Ovary (tissue), 9 donors: Measurements from ENCODE around the gene CSMD2. TPM values are rescaled to one million over a fixed set of nuclear protein-coding genes. Genes with fewer than 3 reads are reported as not detected.
"Not testable (repeated sequence)": the region's sequence is repeated elsewhere in the genome, so short reads cannot be mapped to it uniquely, and the experiment has no call there.

Experiments
- DNase-seq, 5 donors: peaks; one replicate each; pipeline ENCODE4 v3.0.0-alpha.2; 2019 to 2020
- H3K27ac ChIP-seq, 2 donors: fragments of 200-600 bp; one replicate each; pipeline versions ENCODE4 v1.5.1 to v1.8.0; 2019 to 2022
- H3K27me3 ChIP-seq: fragments of 200-600 bp; one replicate; pipeline ENCODE4 v1.8.0; 2022
- H3K36me3 ChIP-seq: fragments of 200-600 bp; sonication (generic); one replicate; pipeline ENCODE4 v1.5.1; 2019
- H3K4me1 ChIP-seq: one replicate; pipeline ENCODE4 v1.8.1; 2013; ENCODE audit warnings: mild to moderate bottlenecking, moderate library complexity; ENCODE audit not compliant: insufficient read depth
- H3K4me3 ChIP-seq: fragments of 200-600 bp; sonication (generic); one replicate; pipeline ENCODE4 v1.5.1; 2017
- H3K9me3 ChIP-seq, 2 donors: fragments of 200-600 bp in 1 of 2; sonication (generic) in 1 of 2; one replicate each; pipeline versions ENCODE4 v1.5.1 to v1.8.1; 2013 to 2019; ENCODE audit warnings: mild to moderate bottlenecking in 1 of 2, moderate library complexity in 1 of 2
- EP300 ChIP-seq: sonication (generic); formaldehyde crosslinking; IDR thresholded peaks from one replicate; pipeline ENCODE4 v1.6.1; 2017; ENCODE audit warnings: antibody characterized with exemption
- POLR2A ChIP-seq: fragments of 450-650 bp; IDR thresholded peaks from one replicate; pipeline ENCODE4 v1.6.1; 2017; ENCODE audit warnings: antibody characterized with exemption, mild to moderate bottlenecking, moderate library complexity
- WGBS, 3 donors: extraction: QIAGEN DNeasy Blood & Tissue Kit in 1 of 3; methylation state at CpG; one replicate each; pipeline versions ENCODE4 v1.1.5 to v1.1.7; 2013 to 2017; 5-methylcytosine and 5-hydroxymethylcytosine counted together
- intact Hi-C, 4 donors: fragments of 100-400 bp; cut with DNase I; formaldehyde crosslinking; loops; one replicate each; pipeline versions ENCODE4 v1.11.0 to v1.15.1; 2022 to 2023
- polyA plus RNA-seq, 2 donors: library from polyadenylated mRNA; stranded (reverse); fragments of 200-250 nt in 1 of 2; fragments of 350-450 nt in 1 of 2; fragmentation: Illumina TruSeq in 1 of 2; extraction: RNeasy Lipid Tissue Mini Kit (QIAGEN cat#74804) in 1 of 2; gene quantifications; one replicate each; pipeline ENCODE4 v1.2.3, GENCODE V29; 2013 to 2014
- total RNA-seq, 7 donors: library from RNA; depleted of rRNA in 2 of 7; stranded (reverse); fragments of >200 nt in 2 of 7; fragmentation: NEBNext Ultra II Directional in 3 of 7; extraction: Animal tissue kit (Norgen Biotek cat#: 25700) in 3 of 7; gene quantifications; one replicate each; pipeline versions ENCODE4 v1.1.0 to v1.2.4, GENCODE V29; 2016 to 2023
- TF ChIP-seq, protein P1 (sequence below), 3 donors: fragments of 450-650 bp in 2 of 3; fragments of 200-600 bp in 1 of 3; IDR thresholded peaks; one replicate each; pipeline versions ENCODE4 v1.5.1 to v1.8.0; 2016 to 2022; ENCODE audit warnings: antibody characterized with exemption in 3 of 3, mild to moderate bottlenecking in 1 of 3
- donor health status: DM: no; HTN: no; CAD: no; lungs with moderate emphysema.
- donor health status: DM: no; HTN: no; CAD: no.
- donor health status: Bipolar disorder and iron deficiency.
- donor health status: DM: yes; HTN: yes; CAD: no.
- donor health status: DM: no; HTN: no; CAD: no.
- donor health status: DM: yes; HTN: yes; CAD: no.

The CSMD2 gene
- total and polyA plus RNA-seq, 9 donors = 0.04 to 1.6 (median 0.18) TPM; not detected in 3

DNA sequence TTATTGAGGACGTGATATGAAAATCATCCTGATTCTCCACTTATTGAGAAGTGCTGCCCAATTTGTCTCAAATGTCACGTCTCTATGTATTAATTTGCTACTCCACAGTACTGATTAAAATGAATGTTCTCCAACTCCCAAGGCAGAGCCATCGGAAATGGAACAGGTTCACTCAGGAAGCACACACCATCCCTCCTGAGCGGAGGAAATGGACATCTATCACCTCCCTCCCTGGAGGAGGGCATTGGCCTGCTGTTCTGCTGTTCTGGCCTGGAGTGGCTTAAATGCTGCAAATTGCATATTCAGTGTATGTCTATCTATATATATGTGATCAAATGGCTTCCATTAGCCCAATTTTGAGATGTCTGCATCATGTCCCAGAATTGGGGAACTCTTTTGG, 140.5 kb downstream of the CSMD2 start:
- TF ChIP-seq, protein P1, sequence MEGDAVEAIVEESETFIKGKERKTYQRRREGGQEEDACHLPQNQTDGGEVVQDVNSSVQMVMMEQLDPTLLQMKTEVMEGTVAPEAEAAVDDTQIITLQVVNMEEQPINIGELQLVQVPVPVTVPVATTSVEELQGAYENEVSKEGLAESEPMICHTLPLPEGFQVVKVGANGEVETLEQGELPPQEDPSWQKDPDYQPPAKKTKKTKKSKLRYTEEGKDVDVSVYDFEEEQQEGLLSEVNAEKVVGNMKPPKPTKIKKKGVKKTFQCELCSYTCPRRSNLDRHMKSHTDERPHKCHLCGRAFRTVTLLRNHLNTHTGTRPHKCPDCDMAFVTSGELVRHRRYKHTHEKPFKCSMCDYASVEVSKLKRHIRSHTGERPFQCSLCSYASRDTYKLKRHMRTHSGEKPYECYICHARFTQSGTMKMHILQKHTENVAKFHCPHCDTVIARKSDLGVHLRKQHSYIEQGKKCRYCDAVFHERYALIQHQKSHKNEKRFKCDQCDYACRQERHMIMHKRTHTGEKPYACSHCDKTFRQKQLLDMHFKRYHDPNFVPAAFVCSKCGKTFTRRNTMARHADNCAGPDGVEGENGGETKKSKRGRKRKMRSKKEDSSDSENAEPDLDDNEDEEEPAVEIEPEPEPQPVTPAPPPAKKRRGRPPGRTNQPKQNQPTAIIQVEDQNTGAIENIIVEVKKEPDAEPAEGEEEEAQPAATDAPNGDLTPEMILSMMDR (IDR thresholded peaks at IDR 0.05) = no peak
- Histone ChIP-seq H3K4me3 (no peak overlapping the region), H3K9me3 (no peaks in the 10 kb centered on the region), H3K27me3 (no peaks in the 10 kb centered on the region), H3K27ac (no peak overlapping the region), H3K36me3 (no peaks in the 10 kb centered on the region), H3K4me1 (no peaks in the 10 kb centered on the region)
- intact Hi-C loops = no loop called here
- no peak for DNase-seq
- 78 to 83% (median 78%) methylated on average over 4 of the region's 4 CpGs for WGBS, 3 donors

DNA sequence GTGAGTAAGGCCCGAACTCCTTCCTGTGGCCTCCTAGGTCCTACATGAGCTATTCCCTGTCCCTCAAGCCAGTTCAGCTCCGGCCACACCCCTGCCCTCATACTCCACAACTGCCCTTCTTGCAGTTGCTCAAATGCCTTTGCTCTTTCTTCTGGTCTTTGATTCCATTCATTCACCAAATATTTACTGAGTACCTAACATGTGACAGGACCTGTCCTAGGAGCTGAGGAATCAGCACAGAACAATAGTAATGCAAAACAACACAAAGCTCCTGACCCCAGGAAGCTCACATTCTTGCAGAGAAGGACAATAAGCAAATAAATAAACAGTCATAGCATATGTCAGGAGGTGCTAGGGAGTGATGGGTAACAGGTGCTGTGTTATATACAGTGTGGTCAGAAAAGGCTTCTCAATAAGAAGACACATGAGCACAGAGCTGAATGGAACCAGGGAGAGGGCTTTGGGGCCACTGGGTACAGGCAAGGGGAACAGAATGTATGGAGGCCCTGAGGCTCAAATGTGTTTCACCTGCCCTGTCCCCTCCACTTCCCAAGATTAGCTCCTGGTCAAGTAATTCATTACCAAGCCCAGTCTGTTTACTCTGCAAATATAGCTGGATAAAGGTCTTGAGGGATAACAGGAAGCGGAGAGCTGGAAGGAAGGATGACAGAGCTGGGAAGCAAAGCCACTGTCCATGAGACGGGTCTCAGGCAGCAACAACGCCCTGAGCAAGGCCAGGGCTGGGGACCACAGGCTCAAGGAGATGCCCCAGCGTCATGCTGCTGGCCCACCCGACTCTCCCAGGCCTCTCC, 145.1 kb downstream of the CSMD2 start:
- H3K4me3 ChIP-seq = no peak overlapping the region
- TF ChIP-seq, protein P1 (IDR thresholded peaks at IDR 0.05) = no peak
- TF ChIP-seq EP300 = no peak
- TF ChIP-seq POLR2A = no peak
- H3K4me1 ChIP-seq = no peaks in the 10 kb centered on the region
- intact Hi-C loops = no loop called here
- no peaks in the 10 kb centered on the region for H3K9me3 ChIP-seq
- H3K27ac ChIP-seq = no peak overlapping the region
- H3K27me3 ChIP-seq = no peaks in the 10 kb centered on the region
- H3K36me3 ChIP-seq = no peaks in the 10 kb centered on the region
- no peak for DNase-seq
- WGBS, 3 donors = 69 to 75% (median 75%) methylated on average over 7 of the region's 7 CpGs

DNA sequence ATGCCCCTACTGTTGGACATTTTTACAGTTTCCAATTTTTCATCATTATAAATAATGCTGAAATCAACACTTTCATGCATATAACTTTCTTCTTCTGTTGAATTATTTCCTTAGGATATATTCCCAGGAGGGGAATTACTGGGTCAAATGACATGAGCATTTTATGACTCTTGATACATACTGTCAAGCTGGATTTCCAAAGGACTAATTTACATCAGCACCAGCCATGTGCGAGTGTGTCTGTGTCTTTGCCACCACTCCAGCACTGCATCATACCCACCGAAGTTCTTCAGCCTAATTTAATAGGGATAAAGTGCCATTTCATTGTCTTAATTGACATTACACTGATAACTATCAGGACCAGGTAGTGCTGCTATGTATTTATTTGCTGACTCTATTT, 146.7 kb downstream of the CSMD2 start:
- Histone ChIP-seq H3K27ac (no peak overlapping the region), H3K36me3 (no peaks in the 10 kb centered on the region), H3K4me3 (no peak overlapping the region), H3K9me3 (no peaks in the 10 kb centered on the region), H3K27me3 (no peaks in the 10 kb centered on the region), H3K4me1 (no peaks in the 10 kb centered on the region)
- 47 to 69% (median 49%) methylated on average over 2 of the region's 2 CpGs for WGBS, 3 donors
- TF ChIP-seq, protein P1 (IDR thresholded peaks at IDR 0.05) = no peak
- TF ChIP-seq POLR2A = no peak
- TF ChIP-seq EP300 = no peak
- DNase-seq = no peak
- intact Hi-C loops = no loop called here

DNA sequence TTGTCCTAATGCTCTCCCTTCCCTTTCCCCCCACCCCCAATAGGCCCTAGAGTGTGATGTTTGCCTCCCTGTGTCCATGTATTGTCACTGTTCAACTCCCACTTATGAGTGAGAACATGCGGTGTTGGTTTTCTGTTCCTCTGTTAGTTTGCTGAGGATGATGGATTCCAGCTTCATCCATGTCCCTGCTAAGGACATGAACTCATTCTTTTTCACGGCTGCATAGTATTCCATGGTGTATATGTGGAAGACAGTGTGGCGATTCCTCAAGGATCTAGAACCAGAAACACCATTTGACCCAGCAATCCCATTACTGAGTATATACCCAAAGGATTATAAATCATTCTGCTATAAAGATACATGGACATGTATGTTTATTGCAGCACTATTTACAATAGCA, 148.7 kb downstream of the CSMD2 start:
- WGBS, 3 donors = 81 to 89% (median 87%) methylated on average over 3 of the region's 3 CpGs
- H3K27ac ChIP-seq, H3K4me3 ChIP-seq, H3K4me1 ChIP-seq, DNase-seq, H3K36me3 ChIP-seq, H3K27me3 ChIP-seq, intact Hi-C loops, H3K9me3 ChIP-seq: not testable (repeated sequence)

DNA sequence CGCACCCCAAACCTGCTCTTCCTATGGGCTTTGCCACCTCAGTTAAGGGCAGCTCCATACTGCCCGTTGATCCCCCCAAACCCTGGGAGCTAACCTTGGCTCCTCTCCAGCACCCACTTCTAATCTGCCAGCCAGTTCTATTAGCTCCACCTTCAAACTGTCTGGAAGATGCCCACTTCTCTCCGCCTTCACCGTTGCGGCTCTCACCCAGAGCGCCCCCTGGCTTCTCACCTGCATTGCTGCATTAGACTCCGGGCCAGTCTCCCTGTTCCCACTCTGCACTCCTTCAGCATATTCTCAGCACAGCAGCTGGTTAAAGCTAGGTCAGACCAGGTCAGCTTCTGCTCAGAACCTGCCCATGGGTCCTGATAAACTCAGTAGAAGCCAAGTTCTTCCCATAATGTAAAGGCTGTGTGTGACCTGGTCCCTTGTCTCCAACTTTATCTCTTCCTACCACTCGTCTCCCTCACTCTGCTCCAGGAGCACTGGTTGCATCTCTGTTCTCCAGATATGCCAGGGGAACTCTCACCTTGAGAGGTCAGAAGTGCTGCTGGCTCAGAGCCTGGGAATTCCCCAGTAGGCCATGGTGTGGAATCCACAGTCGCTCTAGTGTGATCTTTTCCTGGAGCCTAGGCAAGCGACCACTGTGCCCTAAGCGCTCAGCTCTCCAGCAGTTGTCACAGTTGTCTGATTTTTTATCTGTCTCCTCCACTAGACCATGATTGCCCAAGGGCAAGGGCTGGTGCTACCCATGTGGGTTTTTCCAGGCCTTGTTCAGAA, 150.9 kb downstream of the CSMD2 start:
- TF ChIP-seq, protein P1 (IDR thresholded peaks at IDR 0.05) = no peak
- no peak for TF ChIP-seq EP300
- no peak overlapping the region for H3K4me3 ChIP-seq
- no peak for DNase-seq
- H3K9me3 ChIP-seq = no peaks in the 10 kb centered on the region
- 46 to 63% (median 48%) methylated on average over 11 of the region's 11 CpGs for WGBS, 3 donors
- no peaks in the 10 kb centered on the region for H3K36me3 ChIP-seq
- no peak overlapping the region for H3K27ac ChIP-seq
- no peaks in the 10 kb centered on the region for H3K27me3 ChIP-seq
- intact Hi-C loops = no loop called here
- no peaks in the 10 kb centered on the region for H3K4me1 ChIP-seq
